Neuron (in vitro differentiated cells): ENCODE data around the gene POLR1G.
A peak's percentile ranks its signal among the peaks of the same experiment; 100 is the strongest.
"Not testable (repeated sequence)": the region's sequence is repeated elsewhere in the genome, so short reads cannot be mapped to it uniquely, and the experiment has no call there.

Source experiments
- H2AFZ ChIP-seq: one replicate; pipeline ENCODE4 v1.6.1; 2013; ENCODE audit warnings: low read depth, mild to moderate bottlenecking, inconsistent platforms, low read length, moderate library complexity
- H3K27me3 ChIP-seq: one replicate; pipeline ENCODE4 v1.6.1; 2013; ENCODE audit warnings: low read length; ENCODE audit not compliant: insufficient read depth
- H3K36me3 ChIP-seq: one replicate; pipeline ENCODE4 v1.6.1; 2013; ENCODE audit warnings: low read length; ENCODE audit not compliant: insufficient read depth
- H3K4me1 ChIP-seq: one replicate; pipeline ENCODE4 v1.6.1; 2013; ENCODE audit warnings: low read length; ENCODE audit not compliant: insufficient read depth
- H3K4me3 ChIP-seq: 2 replicates; pipeline ENCODE4 v1.5.1; 2013; ENCODE audit warnings: mild to moderate bottlenecking, low read length, moderate library complexity
- H3K9me3 ChIP-seq: one replicate; pipeline ENCODE4 v1.6.1; 2013; ENCODE audit warnings: low read length

POLR1G gene

GRCh38 chr19:45432543-45432942 is 26.1 kb downstream of the POLR1G start:
- H2AFZ ChIP-seq, H3K4me3 ChIP-seq, H3K4me1 ChIP-seq, H3K27me3 ChIP-seq, H3K9me3 ChIP-seq, H3K36me3 ChIP-seq: not testable (repeated sequence)

GRCh38 chr19:45437328-45437727 is 30.9 kb downstream of the POLR1G start:
- H2AFZ ChIP-seq, result no peak overlapping the region
- no peaks in the 10 kb centered on the region for H3K27me3 ChIP-seq
- no peak overlapping the region for H3K4me3 ChIP-seq
- H3K9me3 ChIP-seq, result no peaks in the 10 kb centered on the region
- H3K4me1 ChIP-seq, result peaks cover 6% of the 10 kb centered on the region
- no peaks in the 10 kb centered on the region for H3K36me3 ChIP-seq

GRCh38 chr19:45439190-45439568 is 32.7 kb downstream of the POLR1G start:
- no peaks in the 10 kb centered on the region for H3K27me3 ChIP-seq
- H3K9me3 ChIP-seq, result no peaks in the 10 kb centered on the region
- H3K4me3 ChIP-seq, result peak overlapping the region; percentile 57
- peak overlapping the region; percentile 95 for H2AFZ ChIP-seq
- H3K4me1 ChIP-seq, result peaks cover 16% of the 10 kb centered on the region
- no peaks in the 10 kb centered on the region for H3K36me3 ChIP-seq

GRCh38 chr19:45439569-45440258 is 33.3 kb downstream of the POLR1G start:
- H3K4me3 ChIP-seq, result peak overlapping the region; percentile 57
- H2AFZ ChIP-seq, result peak overlapping the region; percentile 95
- no peaks in the 10 kb centered on the region for H3K36me3 ChIP-seq
- H3K27me3 ChIP-seq, result no peaks in the 10 kb centered on the region
- no peaks in the 10 kb centered on the region for H3K9me3 ChIP-seq
- peaks cover 20% of the 10 kb centered on the region for H3K4me1 ChIP-seq

GRCh38 chr19:45440259-45440638 is 33.8 kb downstream of the POLR1G start:
- H3K9me3 ChIP-seq, result no peaks in the 10 kb centered on the region
- peak overlapping the region; percentile 95 for H2AFZ ChIP-seq
- peak overlapping the region; percentile 57 for H3K4me3 ChIP-seq
- H3K27me3 ChIP-seq, result no peaks in the 10 kb centered on the region
- H3K4me1 ChIP-seq, result peaks cover 22% of the 10 kb centered on the region
- no peaks in the 10 kb centered on the region for H3K36me3 ChIP-seq

GRCh38 chr19:45440873-45441654 is 34.6 kb downstream of the POLR1G start:
- Histone ChIP-seq H2AFZ (no peak overlapping the region), H3K36me3 (no peaks in the 10 kb centered on the region), H3K9me3 (no peaks in the 10 kb centered on the region), H3K4me3 (no peak overlapping the region), H3K27me3 (no peaks in the 10 kb centered on the region), H3K4me1 (peaks cover 22% of the 10 kb centered on the region)

- H3K4me3 ChIP-seq, result no peak overlapping the region
- H3K36me3 ChIP-seq, result no peaks in the 10 kb centered on the region
- H3K27me3 ChIP-seq, result no peaks in the 10 kb centered on the region
- H3K9me3 ChIP-seq, result no peaks in the 10 kb centered on the region
- no peak overlapping the region for H2AFZ ChIP-seq
- peaks cover 22% of the 10 kb centered on the region for H3K4me1 ChIP-seq
Observed at GRCh38 chr19:45442408-45442777, 35.9 kb downstream of the POLR1G start.

- H2AFZ ChIP-seq, result no peak overlapping the region
- H3K27me3 ChIP-seq, result no peaks in the 10 kb centered on the region
- no peaks in the 10 kb centered on the region for H3K9me3 ChIP-seq
- H3K4me1 ChIP-seq, result peaks cover 22% of the 10 kb centered on the region
- H3K4me3 ChIP-seq, result peak overlapping the region; percentile 69
- no peaks in the 10 kb centered on the region for H3K36me3 ChIP-seq
Observed at GRCh38 chr19:45442778-45443461, 36.5 kb downstream of the POLR1G start.

- Histone ChIP-seq H3K4me1 (peaks cover 22% of the 10 kb centered on the region), H3K27me3 (no peaks in the 10 kb centered on the region), H3K36me3 (no peaks in the 10 kb centered on the region), H3K9me3 (no peaks in the 10 kb centered on the region), H3K4me3 (peak overlapping the region; percentile 69), H2AFZ (peak overlapping the region; percentile 41)
Observed at GRCh38 chr19:45443462-45444317, 37.2 kb downstream of the POLR1G start.

GRCh38 chr19:45444318-45445041 is 38.0 kb downstream of the POLR1G start:
- Histone ChIP-seq H3K36me3 (no peaks in the 10 kb centered on the region), H2AFZ (no peak overlapping the region), H3K9me3 (no peaks in the 10 kb centered on the region), H3K4me3 (peak overlapping the region; percentile 31), H3K4me1 (peaks cover 22% of the 10 kb centered on the region), H3K27me3 (no peaks in the 10 kb centered on the region)

GRCh38 chr19:45445139-45445538 is 38.7 kb downstream of the POLR1G start:
- peaks cover 24% of the 10 kb centered on the region for H3K4me1 ChIP-seq
- H3K9me3 ChIP-seq, result no peaks in the 10 kb centered on the region
- H3K27me3 ChIP-seq, result no peaks in the 10 kb centered on the region
- H3K36me3 ChIP-seq, result no peaks in the 10 kb centered on the region
- H2AFZ ChIP-seq, result no peak overlapping the region
- H3K4me3 ChIP-seq, result no peak overlapping the region

- no peak overlapping the region for H2AFZ ChIP-seq
- H3K4me3 ChIP-seq, result no peak overlapping the region
- H3K36me3 ChIP-seq, result no peaks in the 10 kb centered on the region
- H3K27me3 ChIP-seq, result no peaks in the 10 kb centered on the region
- H3K4me1 ChIP-seq, result peaks cover 26% of the 10 kb centered on the region
- no peaks in the 10 kb centered on the region for H3K9me3 ChIP-seq
Observed at GRCh38 chr19:45446295-45446694, 39.9 kb downstream of the POLR1G start.
